Vagina (tissue), 2 donors: ENCODE measurements around the gene RABGAP1L. TPM values are rescaled to one million over a fixed set of nuclear protein-coding genes. Genes with fewer than 3 reads are reported as not detected.
"Not testable (repeated sequence)": the region's sequence is repeated elsewhere in the genome, so short reads cannot be mapped to it uniquely, and the experiment has no call there.

Experiments
- DNase-seq, 2 donors: peaks; one replicate each; pipeline ENCODE4 v3.0.0-alpha.2; 2017; ENCODE audit errors: extremely low spot score in 2 of 2
- H3K27ac ChIP-seq: fragments of 200-600 bp; sonication (generic); one replicate; pipeline ENCODE4 v1.5.1; 2019
- H3K27me3 ChIP-seq: fragments of 200-600 bp; sonication (generic); one replicate; pipeline ENCODE4 v1.5.1; 2019
- H3K36me3 ChIP-seq, 2 donors: fragments of 200-600 bp; sonication (generic); one replicate each; pipeline ENCODE4 v1.5.1; 2017 to 2019
- H3K4me1 ChIP-seq: fragments of 200-600 bp; sonication (generic); one replicate; pipeline ENCODE4 v1.5.1; 2019
- H3K4me3 ChIP-seq, 2 donors: fragments of 200-600 bp; sonication (generic); 1 replicate in 1 of 2; 2 replicates in 1 of 2; pipeline ENCODE4 v1.5.1; 2016 to 2019
- H3K9me3 ChIP-seq: fragments of 200-600 bp; sonication (generic); one replicate; pipeline ENCODE4 v1.5.1; 2019
- POLR2A ChIP-seq, 2 donors: fragments of 450-650 bp; IDR thresholded peaks; one replicate each; pipeline ENCODE4 v1.6.1; 2017; ENCODE audit warnings: antibody characterized with exemption in 2 of 2, mild to moderate bottlenecking in 2 of 2, moderate library complexity in 2 of 2
- POLR2AphosphoS5 ChIP-seq, 2 donors: sonication (generic); formaldehyde crosslinking; IDR thresholded peaks; one replicate each; pipeline ENCODE4 v1.9.0; 2017; ENCODE audit warnings: antibody characterized with exemption in 2 of 2, mild to moderate bottlenecking in 2 of 2, low read depth in 1 of 2; ENCODE audit not compliant: insufficient read depth in 1 of 2
- intact Hi-C: fragments of 100-400 bp; cut with DNase I; formaldehyde crosslinking; loops from one replicate; pipeline ENCODE4 v1.15.1; 2023
- total RNA-seq: library from RNA; depleted of rRNA; stranded (reverse); fragments of >200 nt; gene quantifications from one replicate; pipeline ENCODE4 v1.2.3, GENCODE V29; 2016
- TF ChIP-seq, protein P1 (sequence below), 3 experiments: fragments of 450-650 bp in 2 of 3; fragments of 200-600 bp in 1 of 3; sonication (generic) in 1 of 3; IDR thresholded peaks; one replicate each; pipeline ENCODE4 v1.5.1; 2017 to 2019; ENCODE audit warnings: antibody characterized with exemption in 3 of 3, mild to moderate bottlenecking in 2 of 3, moderate library complexity in 2 of 3

The RABGAP1L gene
- total RNA-seq, 1 donor from 2014 or later = 40.0 TPM

DNA sequence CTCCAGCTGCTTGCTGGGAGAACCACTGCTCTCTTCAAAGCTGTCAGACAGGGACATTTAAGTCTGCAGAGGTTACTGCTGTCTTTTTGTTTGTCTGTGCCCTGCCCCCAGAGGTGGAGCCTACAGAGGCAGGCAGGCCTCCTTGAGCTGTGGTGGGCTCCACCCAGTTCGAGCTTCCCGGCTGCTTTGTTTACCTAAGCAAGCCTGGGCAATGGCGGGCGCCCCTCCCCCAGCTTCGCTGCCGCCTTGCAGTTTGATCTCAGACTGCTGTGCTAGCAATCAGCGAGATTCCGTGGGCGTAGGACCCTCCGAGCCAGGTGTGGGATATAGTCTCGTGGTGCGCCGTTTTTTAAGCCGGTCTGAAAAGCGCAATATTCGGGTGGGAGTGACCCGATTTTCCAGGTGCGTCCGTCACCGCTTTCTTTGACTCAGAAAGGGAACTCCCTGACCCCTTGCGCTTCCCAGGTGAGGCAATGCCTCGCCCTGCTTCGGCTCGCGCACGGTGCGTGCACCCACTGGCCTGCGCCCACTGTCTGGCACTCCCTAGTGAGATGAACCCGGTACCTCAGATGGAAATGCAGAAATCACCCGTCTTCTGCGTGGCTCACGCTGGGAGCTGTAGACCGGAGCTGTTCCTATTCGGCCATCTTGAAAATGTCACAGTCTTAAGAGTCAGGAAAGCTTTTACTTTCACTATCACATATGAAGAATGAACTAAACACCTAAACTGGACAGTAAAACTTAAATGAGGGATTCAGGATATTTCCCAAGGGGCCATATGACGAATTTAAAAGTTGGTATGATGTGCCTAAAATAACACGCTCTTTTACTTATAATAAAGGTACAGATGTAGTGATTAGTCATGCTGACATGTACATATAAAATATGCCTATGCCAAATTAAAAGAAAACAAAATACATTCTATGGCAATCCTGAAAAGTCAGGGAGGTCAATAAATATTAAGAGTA is 689.6 kb downstream of the RABGAP1L start:
- H3K4me3 ChIP-seq, H3K27me3 ChIP-seq, intact Hi-C loops, H3K9me3 ChIP-seq, H3K4me1 ChIP-seq, H3K36me3 ChIP-seq, DNase-seq, H3K27ac ChIP-seq: not testable (repeated sequence)

DNA sequence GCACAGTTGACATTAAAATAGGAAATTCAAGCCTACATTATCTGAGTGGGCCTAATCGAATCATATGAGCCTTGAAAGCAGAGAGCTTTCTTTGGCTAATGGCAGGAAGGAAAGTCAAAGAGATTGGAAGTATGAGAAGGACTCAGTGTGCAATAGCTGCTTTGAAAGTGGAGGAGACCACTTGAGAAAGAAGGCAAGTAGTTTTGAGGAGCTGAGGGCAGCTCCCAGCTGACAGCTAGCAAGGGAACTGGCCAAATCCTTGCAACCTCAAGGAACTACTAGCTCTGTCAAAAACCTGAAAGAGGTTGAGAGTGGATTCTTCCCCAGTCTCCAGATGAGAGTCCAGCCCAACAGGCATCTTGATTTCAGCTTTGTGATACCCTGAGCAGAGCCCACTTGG is 691.4 kb downstream of the RABGAP1L start:
- intact Hi-C loops = no loop called here
- no peak for DNase-seq

DNA sequence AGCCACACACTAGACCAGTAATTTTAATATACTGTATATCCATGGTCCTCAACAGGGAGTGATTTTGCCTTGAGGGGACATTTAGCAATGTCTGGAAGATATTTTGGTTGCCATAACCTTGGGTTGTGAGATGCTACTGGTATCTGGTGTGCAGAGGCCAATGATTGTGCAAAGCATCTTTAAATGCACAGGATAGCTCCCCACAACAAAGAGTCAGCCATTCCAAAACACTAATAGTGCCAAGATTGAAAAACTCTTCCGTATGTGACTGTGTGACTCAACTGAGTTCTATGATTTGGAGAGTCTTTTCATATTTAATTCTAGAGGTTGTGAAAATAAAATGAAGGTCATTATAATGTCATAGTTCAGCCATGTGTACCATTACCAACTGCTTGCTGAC is 699.0 kb downstream of the RABGAP1L start:
- no peak overlapping the region for H3K4me3 ChIP-seq
- no peak overlapping the region for H3K27ac ChIP-seq
- H3K27me3 ChIP-seq = no peaks in the 10 kb centered on the region
- H3K36me3 ChIP-seq = no peaks in the 10 kb centered on the region
- TF ChIP-seq POLR2A (IDR thresholded peaks at IDR 0.05) = no peak
- no peak for TF ChIP-seq POLR2AphosphoS5 (IDR thresholded peaks at IDR 0.05; ENCODE audit: insufficient read depth in 1 of 2, low read depth in 1 of 2)
- TF ChIP-seq, protein P1, sequence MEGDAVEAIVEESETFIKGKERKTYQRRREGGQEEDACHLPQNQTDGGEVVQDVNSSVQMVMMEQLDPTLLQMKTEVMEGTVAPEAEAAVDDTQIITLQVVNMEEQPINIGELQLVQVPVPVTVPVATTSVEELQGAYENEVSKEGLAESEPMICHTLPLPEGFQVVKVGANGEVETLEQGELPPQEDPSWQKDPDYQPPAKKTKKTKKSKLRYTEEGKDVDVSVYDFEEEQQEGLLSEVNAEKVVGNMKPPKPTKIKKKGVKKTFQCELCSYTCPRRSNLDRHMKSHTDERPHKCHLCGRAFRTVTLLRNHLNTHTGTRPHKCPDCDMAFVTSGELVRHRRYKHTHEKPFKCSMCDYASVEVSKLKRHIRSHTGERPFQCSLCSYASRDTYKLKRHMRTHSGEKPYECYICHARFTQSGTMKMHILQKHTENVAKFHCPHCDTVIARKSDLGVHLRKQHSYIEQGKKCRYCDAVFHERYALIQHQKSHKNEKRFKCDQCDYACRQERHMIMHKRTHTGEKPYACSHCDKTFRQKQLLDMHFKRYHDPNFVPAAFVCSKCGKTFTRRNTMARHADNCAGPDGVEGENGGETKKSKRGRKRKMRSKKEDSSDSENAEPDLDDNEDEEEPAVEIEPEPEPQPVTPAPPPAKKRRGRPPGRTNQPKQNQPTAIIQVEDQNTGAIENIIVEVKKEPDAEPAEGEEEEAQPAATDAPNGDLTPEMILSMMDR (IDR thresholded peaks at IDR 0.05) = no peak
- no peaks in the 10 kb centered on the region for H3K9me3 ChIP-seq
- H3K4me1 ChIP-seq = no peaks in the 10 kb centered on the region
- intact Hi-C loops = no loop called here
- no peak for DNase-seq

More for the DNA sequence above, 691.4 kb downstream of the RABGAP1L start:
- TF ChIP-seq POLR2AphosphoS5 (IDR thresholded peaks at IDR 0.05; ENCODE audit: insufficient read depth in 1 of 2, low read depth in 1 of 2) (no peak), POLR2A (IDR thresholded peaks at IDR 0.05) (no peak)
- TF ChIP-seq, protein P1 (IDR thresholded peaks at IDR 0.05) = no peak
- H3K4me3 ChIP-seq = no peak overlapping the region
- H3K4me1 ChIP-seq = no peaks in the 10 kb centered on the region
- no peak overlapping the region for H3K27ac ChIP-seq
- no peaks in the 10 kb centered on the region for H3K27me3 ChIP-seq
- no peaks in the 10 kb centered on the region for H3K36me3 ChIP-seq
- H3K9me3 ChIP-seq = no peaks in the 10 kb centered on the region

DNA sequence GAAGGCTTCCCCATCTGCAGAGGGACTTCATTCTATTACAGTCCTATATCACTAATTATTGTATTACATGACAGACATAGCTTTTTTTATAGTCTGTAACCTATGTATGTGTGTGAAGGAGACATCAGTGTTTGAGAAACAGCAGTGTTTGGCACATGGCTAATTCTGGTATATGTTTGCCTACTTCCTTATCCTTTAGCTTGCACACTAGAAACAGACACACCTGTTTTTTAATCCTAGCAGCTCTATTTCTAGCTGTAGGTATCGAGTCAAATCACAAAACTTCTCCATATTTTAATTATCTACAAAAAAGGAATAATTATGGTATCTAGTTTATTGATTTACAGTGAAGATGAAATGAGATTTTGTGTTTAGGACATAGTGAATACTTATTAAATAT is 711.0 kb downstream of the RABGAP1L start:
- Histone ChIP-seq H3K36me3 (no peaks in the 10 kb centered on the region), H3K4me1 (no peaks in the 10 kb centered on the region), H3K27ac (no peak overlapping the region), H3K27me3 (no peaks in the 10 kb centered on the region), H3K4me3 (no peak overlapping the region), H3K9me3 (no peaks in the 10 kb centered on the region)
- DNase-seq = no peak
- intact Hi-C loops = no loop called here
- TF ChIP-seq, protein P1 (IDR thresholded peaks at IDR 0.05) = no peak
- TF ChIP-seq POLR2AphosphoS5 (IDR thresholded peaks at IDR 0.05; ENCODE audit: insufficient read depth in 1 of 2, low read depth in 1 of 2) (no peak), POLR2A (IDR thresholded peaks at IDR 0.05) (no peak)

DNA sequence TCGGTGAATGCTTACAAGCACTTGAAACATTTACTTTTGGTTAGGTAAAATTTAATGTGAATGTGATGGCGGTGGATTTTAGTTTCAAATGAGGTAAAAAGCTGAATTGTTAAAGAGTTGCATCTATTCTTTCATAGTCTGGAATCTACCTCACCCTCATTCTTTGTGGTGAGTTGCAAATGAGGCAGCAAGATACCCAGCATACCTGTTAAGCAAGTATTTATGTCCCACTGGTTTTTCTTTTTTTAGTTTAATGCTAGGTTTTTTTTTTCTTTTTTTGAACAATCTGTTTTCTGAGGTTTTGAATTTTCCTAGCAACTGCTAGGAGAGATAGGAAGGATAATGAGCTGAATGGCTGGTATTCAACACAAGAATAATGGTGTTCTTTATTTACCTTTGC is 712.6 kb downstream of the RABGAP1L start:
- no peaks in the 10 kb centered on the region for H3K9me3 ChIP-seq
- H3K27me3 ChIP-seq = no peaks in the 10 kb centered on the region
- no peak for DNase-seq
- intact Hi-C loops = no loop called here
- H3K36me3 ChIP-seq = no peaks in the 10 kb centered on the region
- no peak overlapping the region for H3K27ac ChIP-seq
- no peaks in the 10 kb centered on the region for H3K4me1 ChIP-seq
- TF ChIP-seq POLR2AphosphoS5 (IDR thresholded peaks at IDR 0.05; ENCODE audit: insufficient read depth in 1 of 2, low read depth in 1 of 2) = no peak
- TF ChIP-seq, protein P1 (IDR thresholded peaks at IDR 0.05) = no peak
- TF ChIP-seq POLR2A (IDR thresholded peaks at IDR 0.05) = no peak
- no peak overlapping the region for H3K4me3 ChIP-seq
